Left lung (tissue), 10 donors: Measurements from ENCODE around the gene IDUA. TPM values are rescaled to one million over a fixed set of nuclear protein-coding genes. Genes with fewer than 3 reads are reported as not detected.

ENCODE experiments used
- ATAC-seq: fragments of 200-7000 bp; cut with Tn5 transposase; one replicate; pipeline ENCODE4 v1.9.1; 2020; ENCODE audit warnings: moderate library complexity
- DNase-seq, 4 donors: peaks; one replicate each; pipeline ENCODE4 v3.0.0-alpha.2; 2013 to 2020
- H3K27ac ChIP-seq, 2 donors: fragments of 200-600 bp; sonication (generic) in 1 of 2; one replicate each; pipeline versions ENCODE4 v1.5.0 to v1.8.0; 2020 to 2021
- H3K27me3 ChIP-seq, 2 donors: fragments of 200-600 bp; sonication (generic) in 1 of 2; one replicate each; pipeline versions ENCODE4 v1.5.0 to v1.8.0; 2020 to 2021
- H3K36me3 ChIP-seq, 2 donors: fragments of 200-600 bp; sonication (generic) in 1 of 2; one replicate each; pipeline versions ENCODE4 v1.5.0 to v1.8.0; 2020 to 2021
- H3K4me1 ChIP-seq, 2 donors: fragments of 200-600 bp; one replicate each; pipeline ENCODE4 v1.8.0; 2021
- H3K4me3 ChIP-seq, 2 donors: fragments of 200-600 bp; sonication (generic) in 1 of 2; one replicate each; pipeline versions ENCODE4 v1.5.0 to v1.8.0; 2020 to 2021; ENCODE audit warnings: mild to moderate bottlenecking in 1 of 2
- H3K9me3 ChIP-seq, 2 donors: fragments of 200-600 bp; sonication (generic) in 1 of 2; one replicate each; pipeline versions ENCODE4 v1.5.0 to v1.8.0; 2020 to 2021
- intact Hi-C, 2 donors: fragments of 100-400 bp; cut with DNase I; formaldehyde crosslinking; loops; one replicate each; pipeline versions ENCODE4 v1.11.2 to v1.14.2; 2022
- polyA plus RNA-seq, 6 donors: library from polyadenylated mRNA; unstranded; fragments of 120-200 nt; gene quantifications; one replicate each; pipeline ENCODE4 v1.2.1, GENCODE V29; 2013; ENCODE audit not compliant: insufficient read length in 6 of 6
- total RNA-seq, 2 donors: library from RNA; stranded (reverse); fragmentation: NEBNext Ultra II Directional; extraction: Animal tissue kit (Norgen Biotek cat#: 25700); gene quantifications; one replicate each; pipeline ENCODE4 v1.2.1, GENCODE V29; 2021
- TF ChIP-seq, protein P1 (sequence below), 2 donors: fragments of 200-600 bp; sonication (generic) in 1 of 2; IDR thresholded peaks; one replicate each; pipeline versions ENCODE4 v1.5.0 to v1.8.0; 2021; ENCODE audit warnings: antibody characterized with exemption in 2 of 2
- donor health status: DM: no; HTN: yes; CAD: no.
- donor health status: DM: no; HTN: no; CAD: no.

The IDUA gene
- total and polyA plus RNA-seq, 8 donors, result 10.1 to 46.8 (median 19.1) TPM

DNA sequence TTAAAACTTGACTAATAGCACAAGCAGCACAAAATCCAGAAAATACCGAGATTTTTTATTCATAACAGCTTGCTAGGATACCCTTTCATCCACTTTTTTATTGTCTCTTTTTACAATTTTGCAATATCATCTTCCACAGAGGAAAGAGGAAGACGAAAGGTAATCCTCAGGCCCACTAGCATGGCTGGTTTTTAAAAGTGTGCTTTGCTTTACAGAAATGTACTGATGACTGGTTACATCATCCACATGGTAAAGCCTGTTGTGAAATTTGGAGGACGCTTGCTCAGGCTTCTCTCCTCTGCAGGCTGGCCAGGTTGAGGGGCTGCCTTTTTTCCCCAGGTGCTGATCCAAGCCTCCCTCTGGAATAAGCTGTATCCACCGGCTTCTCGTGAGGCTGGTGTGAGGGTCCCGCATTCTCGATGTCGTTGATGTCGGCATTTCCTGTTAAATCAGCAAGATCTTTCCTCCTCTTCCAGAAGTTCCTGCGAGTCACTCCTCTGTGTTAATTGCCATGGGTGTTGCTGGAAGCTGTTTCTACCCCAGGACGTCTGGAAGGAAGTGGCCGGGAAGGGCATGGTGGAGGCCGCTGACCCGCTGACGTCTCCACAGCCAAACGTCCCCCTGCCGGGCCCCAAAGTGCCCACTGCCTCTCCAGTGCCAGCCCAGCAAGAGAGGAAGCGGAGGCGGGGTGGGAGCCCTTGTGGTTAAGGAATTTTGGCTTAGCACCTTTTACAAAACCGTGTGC is 7.7 kb upstream of the IDUA start:
- ATAC-seq (peak; percentile 60), DNase-seq (peak in 2 of 4 donors; percentile 37 to 77)
- H3K4me3 ChIP-seq, result no peak overlapping the region
- intact Hi-C loops, result no loop called here
- H3K27me3 ChIP-seq, result no peaks in the 10 kb centered on the region
- no peaks in the 10 kb centered on the region for H3K36me3 ChIP-seq
- peak overlapping the region in 1 of 2 donors; percentile 64 for H3K27ac ChIP-seq
- TF ChIP-seq, protein P1, sequence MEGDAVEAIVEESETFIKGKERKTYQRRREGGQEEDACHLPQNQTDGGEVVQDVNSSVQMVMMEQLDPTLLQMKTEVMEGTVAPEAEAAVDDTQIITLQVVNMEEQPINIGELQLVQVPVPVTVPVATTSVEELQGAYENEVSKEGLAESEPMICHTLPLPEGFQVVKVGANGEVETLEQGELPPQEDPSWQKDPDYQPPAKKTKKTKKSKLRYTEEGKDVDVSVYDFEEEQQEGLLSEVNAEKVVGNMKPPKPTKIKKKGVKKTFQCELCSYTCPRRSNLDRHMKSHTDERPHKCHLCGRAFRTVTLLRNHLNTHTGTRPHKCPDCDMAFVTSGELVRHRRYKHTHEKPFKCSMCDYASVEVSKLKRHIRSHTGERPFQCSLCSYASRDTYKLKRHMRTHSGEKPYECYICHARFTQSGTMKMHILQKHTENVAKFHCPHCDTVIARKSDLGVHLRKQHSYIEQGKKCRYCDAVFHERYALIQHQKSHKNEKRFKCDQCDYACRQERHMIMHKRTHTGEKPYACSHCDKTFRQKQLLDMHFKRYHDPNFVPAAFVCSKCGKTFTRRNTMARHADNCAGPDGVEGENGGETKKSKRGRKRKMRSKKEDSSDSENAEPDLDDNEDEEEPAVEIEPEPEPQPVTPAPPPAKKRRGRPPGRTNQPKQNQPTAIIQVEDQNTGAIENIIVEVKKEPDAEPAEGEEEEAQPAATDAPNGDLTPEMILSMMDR (IDR thresholded peaks at IDR 0.05), result no peak
- H3K9me3 ChIP-seq, result no peaks in the 10 kb centered on the region
- peaks cover 0 to 21% of the 10 kb centered on the region in 2 donors for H3K4me1 ChIP-seq

DNA sequence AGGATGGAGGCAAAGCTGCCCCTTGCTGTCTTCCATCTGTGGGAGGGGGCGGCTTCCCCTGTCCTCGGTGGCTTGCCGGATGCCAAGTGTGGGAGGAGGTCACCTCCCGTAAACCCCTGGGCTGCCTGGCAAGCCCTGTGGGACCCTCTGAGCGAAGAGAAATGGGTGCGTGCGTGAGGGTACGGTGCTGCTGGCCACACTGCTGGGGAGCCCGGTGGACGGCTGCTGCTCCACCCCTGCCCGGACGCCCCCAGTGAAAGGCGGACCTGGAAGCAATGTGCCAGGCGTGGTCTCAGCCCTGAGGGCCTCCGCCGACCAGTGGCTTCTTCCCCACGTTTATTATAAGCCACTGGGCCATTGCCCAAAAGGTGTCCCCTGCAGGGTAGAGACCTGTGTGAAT is 4.6 kb upstream of the IDUA start:
- H3K4me3 ChIP-seq, result no peak overlapping the region
- H3K27ac ChIP-seq, result no peak overlapping the region
- ATAC-seq, result no peak
- no peaks in the 10 kb centered on the region for H3K27me3 ChIP-seq
- intact Hi-C loops, result no loop called here
- H3K36me3 ChIP-seq, result no peaks in the 10 kb centered on the region
- H3K9me3 ChIP-seq, result no peaks in the 10 kb centered on the region
- peaks cover 8 to 46% of the 10 kb centered on the region in 2 donors for H3K4me1 ChIP-seq
- DNase-seq, result peak in 1 of 4 donors; percentile 45
- TF ChIP-seq, protein P1 (IDR thresholded peaks at IDR 0.05), result no peak

DNA sequence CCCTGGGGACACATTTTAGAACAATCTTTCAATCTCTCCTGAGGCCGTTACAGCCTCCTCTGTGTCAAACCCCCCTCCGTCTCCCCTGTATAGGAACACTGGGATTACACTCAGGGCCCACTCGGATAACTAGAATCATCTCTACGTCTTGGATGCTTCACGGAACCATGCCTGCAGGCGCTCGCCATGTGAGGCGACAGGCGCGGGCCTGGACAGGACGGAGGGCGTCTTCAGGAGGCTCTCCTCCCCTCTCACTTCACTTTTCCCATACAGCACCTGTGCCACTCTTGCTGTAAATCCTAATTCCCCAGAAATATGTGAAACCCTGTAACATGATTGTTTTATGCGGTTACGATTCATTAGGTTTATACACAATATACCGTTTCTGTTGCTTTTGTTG is 4.0 kb upstream of the IDUA start:
- ATAC-seq, result no peak
- Histone ChIP-seq H3K36me3 (no peaks in the 10 kb centered on the region), H3K4me3 (no peak overlapping the region), H3K27me3 (no peaks in the 10 kb centered on the region), H3K27ac (no peak overlapping the region), H3K9me3 (no peaks in the 10 kb centered on the region), H3K4me1 (peaks cover 12 to 51% of the 10 kb centered on the region in 2 donors)
- DNase-seq, result peak in 1 of 4 donors; percentile 29
- intact Hi-C loops, result no loop called here
- TF ChIP-seq, protein P1 (IDR thresholded peaks at IDR 0.05), result no peak

GRCh38 chr4:984336-985054 is 2.3 kb upstream of the IDUA start:
- intact Hi-C loops, result no loop called here
- no peaks in the 10 kb centered on the region for H3K9me3 ChIP-seq
- no peak overlapping the region for H3K27ac ChIP-seq
- H3K27me3 ChIP-seq, result no peaks in the 10 kb centered on the region
- peaks cover 12 to 44% of the 10 kb centered on the region in 2 donors for H3K4me1 ChIP-seq
- DNase-seq (peak in 1 of 4 donors; percentile 2), ATAC-seq (no peak)
- H3K4me3 ChIP-seq, result peak overlapping the region; percentile 6 to 10
- H3K36me3 ChIP-seq, result peaks cover 0 to 5% of the 10 kb centered on the region in 2 donors
- TF ChIP-seq, protein P1 (IDR thresholded peaks at IDR 0.05), result no peak
